ENCODE measurements around the gene LZTR1. TPM values are rescaled to one million over a fixed set of nuclear protein-coding genes. Genes with fewer than 3 reads are reported as not detected.

The LZTR1 gene
- total and polyA plus RNA-seq, 2 experiments from 2014 or later: 9.2 to 39.9 TPM

DNA sequence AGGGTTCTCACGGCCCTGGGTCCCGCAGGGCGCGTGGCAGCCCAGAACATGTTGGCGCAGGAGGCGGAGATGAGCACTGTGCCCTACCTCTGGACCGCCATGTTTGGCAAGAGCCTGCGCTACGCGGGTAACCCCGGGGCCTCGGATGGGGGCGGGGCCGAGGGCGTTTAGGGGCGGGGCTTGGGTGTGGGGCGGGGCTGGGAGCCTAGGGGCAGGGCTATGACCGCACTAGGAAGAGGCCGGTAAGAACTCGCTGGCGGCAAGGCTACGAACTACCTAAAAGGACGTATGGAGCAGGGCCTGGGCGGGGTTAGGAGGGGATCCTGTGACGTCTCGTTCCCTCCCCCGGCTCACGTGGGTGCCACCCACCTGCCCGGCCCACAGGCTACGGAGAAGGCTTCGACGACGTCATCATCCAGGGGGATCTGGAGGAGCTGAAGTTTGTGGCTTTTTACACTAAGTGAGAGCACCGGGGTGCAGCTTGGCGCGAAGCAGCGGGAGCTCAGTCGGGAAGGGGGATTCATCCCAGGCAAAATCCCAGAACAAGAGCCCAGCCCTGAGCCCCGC lies 2.8 kb upstream of the LZTR1 start:
- Histone ChIP-seq H3K4me3 (peak overlapping the region; percentile 55), H3K36me3 (ENCODE audit: insufficient read depth) (no peaks in the 10 kb centered on the region; the same call in 1 of the 2 replicates), H3K9me2 (ENCODE audit: insufficient read depth) (0 out of 2 replicates have a peak, but pooled peaks cover 6% of the 10 kb centered on the region), H3K79me2 (replicated peaks; ENCODE audit: insufficient read depth) (no peaks in the 10 kb centered on the region), H3K4me1 (ENCODE audit: insufficient read depth) (peaks cover 11% of the 10 kb centered on the region; the same call in 1 of the 2 replicates), H2AFZ (peak overlapping the region; percentile 98), H3K4me2 (peak overlapping the region; percentile 82), H3F3A (replicated peaks; ENCODE audit: low read depth) (no peaks in the 10 kb centered on the region), H4K20me1 (replicated peaks; ENCODE audit: insufficient read depth) (no peaks in the 10 kb centered on the region), H3K27ac (ENCODE audit: low read depth) (no peak overlapping the region), H3K27me3 (ENCODE audit: insufficient read depth) (no peaks in the 10 kb centered on the region)
- H3K4me3 Mint-ChIP-seq: peak overlapping the region; percentile 74
- H3K27me3 Mint-ChIP-seq (ENCODE audit: insufficient read depth, low read depth, poor library complexity): peaks cover 34% of the 10 kb centered on the region
- ATAC-seq (peak; percentile 83), DNase-seq (ENCODE audit: low spot score) (peak; percentile 100)
- peaks cover 15% of the 10 kb centered on the region for H3K4me1 Mint-ChIP-seq
- peaks cover 20% of the 10 kb centered on the region for H3K9me3 Mint-ChIP-seq
- TF ChIP-seq ZNF114 (CRISPR knock-in tag; IDR thresholded peaks at IDR 0.05): no peak
- peak; percentile 75 for TF ChIP-seq POLR2AphosphoS5 (IDR thresholded peaks at IDR 0.05; ENCODE audit: low read depth)
- TF ChIP-seq JUNB (IDR thresholded peaks at IDR 0.05; ENCODE audit: unreplicated experiment): no peak
- TF ChIP-seq CREB1 (CRISPR knock-in tag; IDR thresholded peaks at IDR 0.05; ENCODE audit: low read depth): peak; percentile 91
- peak overlapping the region; percentile 90 for H3K27ac Mint-ChIP-seq
- peaks cover 6% of the 10 kb centered on the region; the same call in 1 of the 3 replicates for H3K36me3 Mint-ChIP-seq (ENCODE audit: low read depth)

DNA sequence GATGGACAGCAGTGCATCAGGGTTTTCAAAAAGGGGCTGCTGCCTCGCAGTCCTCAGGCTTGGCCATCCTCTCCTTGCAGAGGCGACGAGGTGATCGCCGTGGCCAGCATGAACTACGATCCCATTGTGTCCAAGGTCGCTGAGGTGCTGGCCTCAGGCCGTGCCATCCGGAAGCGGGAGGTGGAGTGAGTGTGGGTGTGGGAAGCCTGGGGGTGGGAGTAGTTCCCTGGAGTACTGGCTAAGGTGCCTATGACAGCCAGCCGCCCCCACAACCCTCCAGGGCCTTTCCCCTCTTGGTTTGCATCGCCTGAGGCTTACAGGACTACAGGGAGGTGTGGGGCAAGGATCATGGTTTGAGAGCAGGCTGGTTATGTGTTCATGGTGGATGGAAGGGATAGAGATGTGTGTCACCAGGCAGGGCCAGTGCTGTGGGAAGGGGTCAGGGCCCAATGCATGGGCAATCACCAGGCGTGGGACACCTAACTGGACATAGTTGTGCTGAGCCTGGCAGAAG lies 2.1 kb upstream of the LZTR1 start:
- peak overlapping the region; percentile 82 for H3K4me2 ChIP-seq
- peaks cover 11% of the 10 kb centered on the region; the same call in 1 of the 2 replicates for H3K4me1 ChIP-seq (ENCODE audit: insufficient read depth)
- DNase-seq (ENCODE audit: low spot score) (no peak), ATAC-seq (no peak; the same call in 2 of the 3 replicates)
- no peaks in the 10 kb centered on the region for H4K20me1 ChIP-seq (replicated peaks; ENCODE audit: insufficient read depth)
- H3K36me3 ChIP-seq (ENCODE audit: insufficient read depth): no peaks in the 10 kb centered on the region; the same call in 1 of the 2 replicates
- peaks cover 34% of the 10 kb centered on the region for H3K27me3 Mint-ChIP-seq (ENCODE audit: insufficient read depth, low read depth, poor library complexity)
- peaks cover 6% of the 10 kb centered on the region; the same call in 1 of the 3 replicates for H3K36me3 Mint-ChIP-seq (ENCODE audit: low read depth)
- no peak overlapping the region for H2AFZ ChIP-seq
- H3K27me3 ChIP-seq (ENCODE audit: insufficient read depth): no peaks in the 10 kb centered on the region
- peak overlapping the region; percentile 74 for H3K4me3 Mint-ChIP-seq
- peaks cover 20% of the 10 kb centered on the region for H3K9me3 Mint-ChIP-seq
- no peaks in the 10 kb centered on the region for H3K79me2 ChIP-seq (replicated peaks; ENCODE audit: insufficient read depth)
- peak overlapping the region; percentile 55 for H3K4me3 ChIP-seq
- H3K9me2 ChIP-seq (ENCODE audit: insufficient read depth): 0 out of 2 replicates have a peak, but pooled peaks cover 6% of the 10 kb centered on the region
- no peaks in the 10 kb centered on the region for H3F3A ChIP-seq (replicated peaks; ENCODE audit: low read depth)
- no peak overlapping the region for H3K27ac Mint-ChIP-seq
- TF ChIP-seq CREB1 (CRISPR knock-in tag; IDR thresholded peaks at IDR 0.05; ENCODE audit: low read depth): no peak
- TF ChIP-seq POLR2AphosphoS5 (IDR thresholded peaks at IDR 0.05; ENCODE audit: low read depth): no peak
- no peak for TF ChIP-seq JUNB (IDR thresholded peaks at IDR 0.05; ENCODE audit: unreplicated experiment)
- no peak for TF ChIP-seq EZH2 (IDR thresholded peaks at IDR 0.05; ENCODE audit: low read depth, unreplicated experiment)
- TF ChIP-seq, protein P1, sequence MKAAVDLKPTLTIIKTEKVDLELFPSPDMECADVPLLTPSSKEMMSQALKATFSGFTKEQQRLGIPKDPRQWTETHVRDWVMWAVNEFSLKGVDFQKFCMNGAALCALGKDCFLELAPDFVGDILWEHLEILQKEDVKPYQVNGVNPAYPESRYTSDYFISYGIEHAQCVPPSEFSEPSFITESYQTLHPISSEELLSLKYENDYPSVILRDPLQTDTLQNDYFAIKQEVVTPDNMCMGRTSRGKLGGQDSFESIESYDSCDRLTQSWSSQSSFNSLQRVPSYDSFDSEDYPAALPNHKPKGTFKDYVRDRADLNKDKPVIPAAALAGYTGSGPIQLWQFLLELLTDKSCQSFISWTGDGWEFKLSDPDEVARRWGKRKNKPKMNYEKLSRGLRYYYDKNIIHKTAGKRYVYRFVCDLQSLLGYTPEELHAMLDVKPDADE (IDR thresholded peaks at IDR 0.05): no peak
- H3K4me1 Mint-ChIP-seq: peaks cover 15% of the 10 kb centered on the region
- H3K27ac ChIP-seq (ENCODE audit: low read depth): no peak overlapping the region

DNA sequence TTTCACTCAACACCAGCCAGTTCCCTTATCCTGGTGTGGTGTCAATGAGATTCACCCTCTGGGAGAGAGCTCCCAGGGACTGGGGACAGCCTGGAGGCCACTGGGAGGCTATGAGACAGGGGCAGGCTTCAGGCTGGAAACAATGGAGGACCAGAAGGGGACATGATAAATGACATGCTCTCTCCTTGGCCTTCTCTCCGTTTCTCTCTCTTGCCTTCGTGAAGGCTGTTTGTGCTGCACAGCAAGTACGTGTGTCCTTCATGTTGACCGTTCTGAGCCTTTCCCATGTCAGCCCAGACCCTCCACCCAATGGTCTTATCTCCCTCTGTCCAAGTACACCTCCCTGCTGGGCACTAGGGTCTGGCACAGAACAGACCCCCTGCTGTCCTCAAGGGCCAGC lies 1.6 kb upstream of the LZTR1 start:
- Histone ChIP-seq H4K20me1 (replicated peaks; ENCODE audit: insufficient read depth) (no peaks in the 10 kb centered on the region), H3K27me3 (ENCODE audit: insufficient read depth) (no peaks in the 10 kb centered on the region), H3K4me1 (ENCODE audit: insufficient read depth) (peaks cover 11% of the 10 kb centered on the region; the same call in 1 of the 2 replicates), H3F3A (replicated peaks; ENCODE audit: low read depth) (no peaks in the 10 kb centered on the region), H2AFZ (no peak overlapping the region), H3K27ac (ENCODE audit: low read depth) (no peak overlapping the region), H3K9me2 (ENCODE audit: insufficient read depth) (0 out of 2 replicates have a peak, but pooled peaks cover 6% of the 10 kb centered on the region), H3K79me2 (replicated peaks; ENCODE audit: insufficient read depth) (no peaks in the 10 kb centered on the region), H3K4me3 (no peak overlapping the region), H3K4me2 (0 out of 2 replicates have a peak overlapping the region, but pooled peaks have one; percentile 82), H3K36me3 (ENCODE audit: insufficient read depth) (no peaks in the 10 kb centered on the region; the same call in 1 of the 2 replicates)
- Mint-ChIP-seq H3K4me1 (peaks cover 15% of the 10 kb centered on the region), H3K27ac (no peak overlapping the region), H3K9me3 (peaks cover 20% of the 10 kb centered on the region), H3K27me3 (ENCODE audit: insufficient read depth, low read depth, poor library complexity) (peaks cover 31% of the 10 kb centered on the region), H3K4me3 (peak overlapping the region; percentile 95), H3K36me3 (ENCODE audit: low read depth) (peaks cover 6% of the 10 kb centered on the region; the same call in 1 of the 3 replicates)
- DNase-seq (ENCODE audit: low spot score) (no peak), ATAC-seq (no peak)
- no peak for TF ChIP-seq ZNF114 (CRISPR knock-in tag; IDR thresholded peaks at IDR 0.05)
- no peak for TF ChIP-seq NANOG (IDR thresholded peaks at IDR 0.05; ENCODE audit: borderline replicate concordance)
- no peak for TF ChIP-seq POLR2AphosphoS5 (IDR thresholded peaks at IDR 0.05; ENCODE audit: low read depth)
- no peak for TF ChIP-seq EZH2phosphoT487 (IDR thresholded peaks at IDR 0.05; ENCODE audit: unreplicated experiment)
- TF ChIP-seq, protein P1 (IDR thresholded peaks at IDR 0.05): no peak
